Stimulated activated naive CD8-positive, alpha-beta T cell treated with anti-CD3 and anti-CD28 coated beads, Interleukin-15, Interleukin-2, amounts not matched to agents 100 ng/mL and 50 ng/mL, for 24 hours (primary cell): ENCODE results near the gene RHOU.
A peak's percentile ranks its signal among the peaks of the same experiment; 100 is the strongest.

Source experiments
- H3K27ac Mint-ChIP-seq: one replicate; pipeline ENCODE4 v1.8.0; 2021; ENCODE audit warnings: mild to moderate bottlenecking, mixed read lengths
- H3K27me3 Mint-ChIP-seq: one replicate; pipeline ENCODE4 v1.8.0; 2021; ENCODE audit warnings: mixed read lengths
- H3K36me3 Mint-ChIP-seq: one replicate; pipeline ENCODE4 v1.8.0; 2021; ENCODE audit warnings: low read depth, mixed read lengths
- H3K4me1 Mint-ChIP-seq: one replicate; pipeline ENCODE4 v1.8.0; 2021; ENCODE audit warnings: low read depth, mixed read lengths
- H3K4me3 Mint-ChIP-seq: one replicate; pipeline ENCODE4 v1.8.0; 2021; ENCODE audit warnings: mild to moderate bottlenecking, mixed read lengths
- H3K9me3 Mint-ChIP-seq: one replicate; pipeline ENCODE4 v1.8.0; 2021; ENCODE audit warnings: mixed read lengths

RHOU gene

DNA sequence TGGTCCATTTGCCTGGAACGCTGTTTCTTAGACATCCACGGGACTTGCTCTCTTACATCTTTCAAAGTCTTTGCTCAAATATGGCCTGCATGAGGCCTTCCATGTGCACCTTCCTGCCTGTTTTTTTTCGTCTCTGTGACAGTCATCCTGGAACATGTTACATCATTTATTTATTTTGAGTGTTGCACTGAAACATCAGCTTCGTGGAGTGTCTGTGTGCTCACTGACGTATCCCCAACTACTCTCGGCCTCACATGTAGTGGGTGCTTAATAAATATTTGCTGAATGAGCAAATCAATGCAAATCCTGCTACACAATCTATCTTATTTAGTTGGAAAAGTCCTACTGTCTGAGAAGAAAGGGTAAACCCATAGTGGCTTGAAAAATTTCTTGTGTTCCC lies 11.4 kb upstream of the RHOU start:
- Mint-ChIP-seq H3K9me3 (no peaks in the 10 kb centered on the region), H3K36me3 (no peaks in the 10 kb centered on the region), H3K4me1 (no peaks in the 10 kb centered on the region), H3K27me3 (peaks cover 13% of the 10 kb centered on the region), H3K4me3 (no peak overlapping the region), H3K27ac (no peak overlapping the region)

DNA sequence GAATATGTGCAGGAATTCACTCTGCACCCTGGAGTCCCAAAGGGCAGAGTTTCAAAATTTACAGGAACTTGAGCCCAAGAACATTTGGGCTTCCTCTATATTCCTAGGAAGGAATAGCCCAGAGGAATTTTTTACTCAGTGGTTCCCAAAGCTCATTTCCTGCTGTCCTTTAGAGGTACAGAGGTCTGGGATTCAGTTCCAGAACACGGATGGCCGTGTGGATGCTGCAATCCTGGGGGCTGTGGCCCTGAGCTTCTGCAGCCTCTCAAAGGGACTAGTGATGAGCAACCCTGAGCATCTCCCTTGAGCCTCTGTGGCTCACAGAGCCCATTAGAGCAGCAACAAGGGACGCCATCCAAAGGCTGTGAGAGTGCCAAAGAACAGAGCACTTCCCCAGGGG lies 10.1 kb upstream of the RHOU start:
- no peak overlapping the region for H3K4me3 Mint-ChIP-seq
- H3K27ac Mint-ChIP-seq: no peak overlapping the region
- no peaks in the 10 kb centered on the region for H3K4me1 Mint-ChIP-seq
- H3K9me3 Mint-ChIP-seq: no peaks in the 10 kb centered on the region
- peaks cover 13% of the 10 kb centered on the region for H3K27me3 Mint-ChIP-seq
- H3K36me3 Mint-ChIP-seq: no peaks in the 10 kb centered on the region

DNA sequence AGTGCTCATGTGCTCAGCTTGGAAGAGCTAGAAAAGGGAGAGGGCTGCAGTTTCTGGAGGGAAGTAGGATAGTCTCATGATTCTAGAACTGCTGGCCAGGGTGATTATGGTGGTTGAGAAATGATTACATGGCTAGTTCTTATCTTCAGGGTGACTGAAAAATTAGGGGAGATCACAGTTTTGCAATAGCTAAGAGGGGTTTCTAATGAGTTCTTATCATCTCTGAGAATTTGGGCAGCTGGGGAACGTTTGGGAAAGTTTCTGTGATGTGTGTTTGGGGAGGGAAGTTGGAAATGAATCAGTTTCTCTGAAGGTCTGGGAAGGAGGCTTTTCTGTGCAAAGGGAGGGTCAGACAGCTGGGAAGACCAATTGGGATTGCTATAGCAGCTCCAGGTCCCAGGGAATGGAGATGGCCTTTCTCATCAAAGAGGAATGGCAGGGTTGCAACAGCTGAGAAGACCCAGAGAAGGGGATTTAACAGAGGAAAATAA lies 7.6 kb upstream of the RHOU start:
- Mint-ChIP-seq H3K9me3 (no peaks in the 10 kb centered on the region), H3K4me1 (no peaks in the 10 kb centered on the region), H3K27ac (no peak overlapping the region), H3K27me3 (peaks cover 25% of the 10 kb centered on the region), H3K4me3 (no peak overlapping the region), H3K36me3 (no peaks in the 10 kb centered on the region)

DNA sequence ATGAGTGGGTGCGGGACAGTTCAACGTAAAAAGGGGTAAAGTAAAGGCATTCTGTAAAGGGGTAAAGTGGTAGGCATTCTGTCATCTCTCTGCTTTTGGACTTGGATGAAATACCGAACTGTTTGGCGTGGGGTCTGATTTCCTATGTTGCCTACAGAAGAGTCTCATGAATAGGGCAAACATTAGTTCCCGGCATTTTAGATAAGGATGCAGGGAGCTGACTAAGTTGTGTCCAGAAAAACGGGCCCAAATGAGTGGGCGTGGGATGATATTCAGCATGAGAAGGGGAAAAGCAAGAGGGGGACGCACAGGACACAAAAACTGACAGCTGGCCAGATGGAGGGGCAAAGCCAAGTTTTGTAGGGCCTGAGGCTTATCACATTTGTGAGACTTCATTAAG lies 2.9 kb upstream of the RHOU start:
- Mint-ChIP-seq H3K9me3 (no peaks in the 10 kb centered on the region), H3K4me1 (peaks cover 9% of the 10 kb centered on the region), H3K27ac (no peak overlapping the region), H3K27me3 (peaks cover 36% of the 10 kb centered on the region), H3K36me3 (no peaks in the 10 kb centered on the region), H3K4me3 (no peak overlapping the region)

DNA sequence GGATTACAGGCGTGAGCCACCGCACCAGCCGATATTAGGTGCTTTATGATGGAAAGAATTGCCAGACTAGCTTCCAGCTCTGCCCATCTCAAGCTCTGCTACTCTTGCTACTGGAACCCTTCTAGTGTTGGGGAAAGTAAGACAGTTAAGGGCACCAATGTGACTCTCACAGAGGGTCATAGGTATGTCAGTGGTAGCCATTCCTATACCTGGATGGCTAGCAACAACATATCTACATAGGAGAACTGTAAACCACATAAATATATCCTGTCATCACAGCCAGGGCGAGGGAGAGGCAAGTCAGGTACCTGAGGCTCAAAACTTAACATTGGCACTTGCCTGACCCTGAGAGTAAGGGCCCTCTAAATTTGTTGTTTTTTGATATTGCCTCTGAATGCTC lies 1.7 kb upstream of the RHOU start:
- Mint-ChIP-seq H3K9me3 (no peaks in the 10 kb centered on the region), H3K4me3 (no peak overlapping the region), H3K4me1 (peaks cover 9% of the 10 kb centered on the region), H3K27me3 (peaks cover 32% of the 10 kb centered on the region), H3K27ac (no peak overlapping the region), H3K36me3 (no peaks in the 10 kb centered on the region)

DNA sequence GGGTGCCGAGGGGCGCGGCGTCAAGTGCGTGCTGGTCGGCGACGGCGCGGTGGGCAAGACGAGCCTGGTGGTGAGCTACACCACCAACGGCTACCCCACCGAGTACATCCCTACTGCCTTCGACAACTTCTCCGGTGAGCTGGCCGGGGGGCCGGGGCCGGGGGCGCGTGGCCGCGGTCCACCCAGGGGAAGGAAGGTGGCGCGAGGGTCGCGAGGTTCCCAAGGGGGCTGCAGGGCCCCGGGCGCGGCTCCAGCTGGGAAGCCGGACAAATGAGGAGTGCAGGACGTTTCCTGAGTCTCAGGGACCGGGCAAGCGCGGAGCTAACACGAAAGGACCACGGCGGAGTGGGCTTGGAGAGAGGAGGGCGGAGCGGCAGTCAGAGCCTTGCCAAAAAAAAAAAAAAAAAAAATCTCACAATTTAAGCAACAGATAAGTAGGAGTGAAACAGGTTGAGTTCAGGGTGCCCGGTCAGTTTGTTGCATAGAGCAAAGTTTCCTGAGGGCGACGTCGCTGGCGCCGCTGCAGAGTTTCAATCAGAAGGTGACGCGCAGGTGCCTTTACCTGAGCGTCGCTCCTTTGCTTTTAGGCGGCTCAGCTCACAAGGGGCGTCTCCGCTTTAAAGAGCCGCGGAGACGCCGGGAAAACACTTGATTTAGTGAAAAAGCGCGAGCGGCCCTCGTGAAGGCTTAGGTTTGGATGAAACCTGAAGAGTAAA lies 750 bp downstream of the RHOU start:
- H3K27ac Mint-ChIP-seq: no peak overlapping the region
- H3K27me3 Mint-ChIP-seq: peaks cover 32% of the 10 kb centered on the region
- H3K4me1 Mint-ChIP-seq: peaks cover 9% of the 10 kb centered on the region
- H3K4me3 Mint-ChIP-seq: peak overlapping the region; percentile 70
- H3K9me3 Mint-ChIP-seq: no peaks in the 10 kb centered on the region
- no peaks in the 10 kb centered on the region for H3K36me3 Mint-ChIP-seq

DNA sequence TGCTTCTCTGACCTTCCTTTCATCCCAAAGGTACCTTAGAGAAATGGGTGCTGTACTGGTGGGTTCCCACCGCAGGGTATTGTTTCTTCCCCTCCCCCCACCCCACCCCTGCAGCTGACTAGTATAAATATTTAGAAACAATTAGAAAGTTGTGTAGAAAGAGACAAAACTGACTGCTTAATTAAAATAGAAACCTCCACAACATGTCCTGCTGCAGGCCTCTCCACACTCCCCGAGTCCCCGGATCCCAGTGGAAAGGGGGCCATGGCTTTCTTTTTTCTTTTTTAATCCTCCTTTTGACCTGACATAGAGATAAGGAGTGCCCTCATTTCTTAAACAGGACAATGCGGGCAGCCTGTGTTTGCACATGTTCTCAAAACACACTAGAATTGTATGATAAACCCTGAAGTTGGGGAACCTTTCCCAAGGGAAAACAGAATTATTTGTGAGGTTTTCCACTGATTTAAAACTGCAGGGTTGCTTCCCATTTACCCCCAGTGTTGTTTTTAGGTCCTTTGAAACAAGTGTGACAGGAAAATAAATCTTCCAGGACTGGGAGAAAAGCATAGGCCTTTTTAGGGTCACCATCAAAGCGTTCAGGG lies 1.7 kb downstream of the RHOU start:
- Mint-ChIP-seq H3K9me3 (no peaks in the 10 kb centered on the region), H3K27ac (no peak overlapping the region), H3K36me3 (no peaks in the 10 kb centered on the region), H3K4me3 (no peak overlapping the region), H3K4me1 (peaks cover 9% of the 10 kb centered on the region), H3K27me3 (peaks cover 27% of the 10 kb centered on the region)

DNA sequence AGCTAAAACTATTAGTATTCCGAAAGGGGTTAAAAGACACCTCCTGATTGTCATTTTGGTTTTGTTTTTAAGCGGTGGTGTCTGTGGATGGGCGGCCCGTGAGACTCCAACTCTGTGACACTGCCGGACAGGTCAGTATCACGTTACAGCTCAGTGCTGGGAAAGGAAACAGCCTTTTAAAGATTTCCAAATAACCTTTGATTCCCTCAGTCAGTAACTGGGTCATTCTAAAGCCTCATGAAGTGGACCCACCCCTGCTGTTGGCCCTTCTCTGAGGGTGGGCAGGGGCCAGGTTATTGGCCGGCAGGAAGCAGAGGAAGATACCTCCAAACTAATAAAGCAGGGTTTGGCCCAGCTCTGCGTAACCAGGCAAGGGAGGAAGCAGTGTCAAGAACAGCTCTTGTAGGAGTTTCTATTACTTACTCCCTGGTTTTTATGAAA lies 2.3 kb downstream of the RHOU start:
- Mint-ChIP-seq H3K4me3 (no peak overlapping the region), H3K36me3 (no peaks in the 10 kb centered on the region), H3K27ac (no peak overlapping the region), H3K27me3 (peaks cover 20% of the 10 kb centered on the region), H3K4me1 (peaks cover 9% of the 10 kb centered on the region), H3K9me3 (no peaks in the 10 kb centered on the region)

DNA sequence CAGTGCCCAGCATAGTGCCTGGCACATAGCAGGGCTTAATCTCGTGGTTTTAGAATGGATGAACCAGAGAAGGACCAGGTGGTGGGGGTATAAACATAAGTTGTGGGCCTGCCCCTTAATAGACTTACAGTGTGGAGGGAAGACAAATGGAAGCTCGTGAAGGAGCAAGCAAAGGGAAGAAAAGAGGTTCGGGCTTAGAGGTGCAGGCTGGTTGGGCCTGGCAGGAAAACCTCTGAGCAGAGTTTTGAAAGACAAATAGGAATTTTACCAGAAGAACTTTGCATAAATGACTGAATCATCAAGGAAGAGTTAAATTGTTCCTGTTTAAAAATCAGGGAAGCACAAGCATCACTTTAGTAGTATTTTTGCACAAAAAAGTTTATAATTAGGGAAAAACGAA lies 4.5 kb downstream of the RHOU start:
- H3K4me3 Mint-ChIP-seq: no peak overlapping the region
- no peak overlapping the region for H3K27ac Mint-ChIP-seq
- H3K9me3 Mint-ChIP-seq: no peaks in the 10 kb centered on the region
- H3K4me1 Mint-ChIP-seq: peaks cover 4% of the 10 kb centered on the region
- H3K27me3 Mint-ChIP-seq: peaks cover 6% of the 10 kb centered on the region
- no peaks in the 10 kb centered on the region for H3K36me3 Mint-ChIP-seq

DNA sequence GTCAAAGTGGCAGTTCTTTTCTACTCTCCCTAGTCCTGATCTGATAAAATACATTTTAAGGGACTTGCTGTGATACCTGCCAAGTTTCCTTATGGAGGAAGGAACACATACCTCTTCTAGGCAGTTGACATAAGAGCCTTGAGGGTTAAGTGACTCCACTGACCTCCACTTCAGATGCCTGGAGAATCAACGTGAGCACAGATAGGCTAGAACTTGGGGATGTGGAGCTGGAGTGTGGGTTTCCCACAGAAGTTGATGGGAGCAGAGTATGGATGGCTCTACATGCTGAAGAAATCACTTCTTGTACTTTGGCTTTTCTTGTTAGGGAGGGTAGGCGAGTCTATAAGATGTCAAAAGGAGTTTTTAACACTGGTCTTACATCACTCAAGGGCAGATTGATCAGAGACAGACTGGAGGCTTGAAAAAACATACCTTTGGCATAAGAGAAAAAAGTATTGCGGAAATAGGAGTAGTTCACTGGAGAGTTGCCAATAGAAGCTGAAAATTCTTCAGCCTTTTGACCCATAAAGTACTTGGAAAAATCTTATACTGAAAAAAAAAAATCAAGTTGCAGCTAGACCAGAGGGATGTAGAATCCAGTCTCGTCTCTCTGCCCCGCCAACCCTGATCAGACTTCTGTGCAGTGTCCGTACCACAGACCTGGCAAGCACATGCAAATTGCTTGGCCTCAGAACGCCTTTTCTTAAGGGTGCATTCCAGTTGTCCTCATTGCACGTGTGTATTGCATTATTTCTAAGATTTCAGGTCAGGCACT lies 5.5 kb downstream of the RHOU start:
- no peak overlapping the region for H3K4me3 Mint-ChIP-seq
- H3K27ac Mint-ChIP-seq: no peak overlapping the region
- no peaks in the 10 kb centered on the region for H3K36me3 Mint-ChIP-seq
- no peaks in the 10 kb centered on the region for H3K9me3 Mint-ChIP-seq
- H3K27me3 Mint-ChIP-seq: peaks cover 6% of the 10 kb centered on the region
- H3K4me1 Mint-ChIP-seq: peaks cover 4% of the 10 kb centered on the region

DNA sequence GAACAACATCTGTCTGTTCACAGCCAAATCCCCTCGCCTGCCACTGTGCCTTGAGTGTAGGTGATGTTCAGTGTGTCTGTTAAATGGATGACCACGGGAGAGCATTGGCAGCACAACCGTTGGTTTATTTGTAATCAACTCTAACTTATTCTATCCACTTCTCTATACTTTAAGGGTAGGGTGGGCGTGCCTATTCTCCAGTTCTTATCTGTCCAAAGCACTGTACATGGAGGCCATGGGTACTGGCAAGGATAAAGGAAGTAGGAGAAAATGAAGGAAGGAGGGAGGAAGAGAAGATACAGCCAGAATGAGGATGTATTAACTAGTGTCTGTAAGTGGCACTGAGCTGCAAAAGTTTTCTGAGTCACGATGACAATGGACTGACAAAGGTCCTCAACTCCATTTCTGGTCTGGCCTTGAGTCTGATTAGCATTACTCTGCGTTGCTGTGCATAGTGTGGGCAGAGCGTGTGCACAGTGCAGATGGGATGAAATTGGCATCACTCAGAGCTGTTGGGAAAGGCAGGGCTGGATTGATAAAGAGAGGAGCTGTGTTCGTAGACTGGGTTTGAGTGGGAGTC lies 7.1 kb downstream of the RHOU start:
- Mint-ChIP-seq H3K36me3 (no peaks in the 10 kb centered on the region), H3K27ac (no peak overlapping the region), H3K4me1 (no peaks in the 10 kb centered on the region), H3K27me3 (no peaks in the 10 kb centered on the region), H3K9me3 (no peaks in the 10 kb centered on the region), H3K4me3 (no peak overlapping the region)

DNA sequence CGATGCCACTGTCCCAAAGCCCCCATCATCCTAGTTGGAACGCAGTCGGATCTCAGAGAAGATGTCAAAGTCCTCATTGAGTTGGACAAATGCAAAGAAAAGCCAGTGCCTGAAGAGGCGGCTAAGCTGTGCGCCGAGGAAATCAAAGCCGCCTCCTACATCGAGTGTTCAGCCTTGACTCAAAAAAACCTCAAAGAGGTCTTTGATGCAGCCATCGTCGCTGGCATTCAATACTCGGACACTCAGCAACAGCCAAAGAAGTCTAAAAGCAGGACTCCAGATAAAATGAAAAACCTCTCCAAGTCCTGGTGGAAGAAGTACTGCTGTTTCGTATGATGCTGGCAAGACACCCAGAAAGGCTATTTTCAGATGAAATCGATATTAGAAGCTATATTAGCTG lies 8.1 kb downstream of the RHOU start:
- H3K4me1 Mint-ChIP-seq: no peaks in the 10 kb centered on the region
- no peaks in the 10 kb centered on the region for H3K9me3 Mint-ChIP-seq
- no peak overlapping the region for H3K27ac Mint-ChIP-seq
- no peaks in the 10 kb centered on the region for H3K36me3 Mint-ChIP-seq
- H3K4me3 Mint-ChIP-seq: no peak overlapping the region
- no peaks in the 10 kb centered on the region for H3K27me3 Mint-ChIP-seq

DNA sequence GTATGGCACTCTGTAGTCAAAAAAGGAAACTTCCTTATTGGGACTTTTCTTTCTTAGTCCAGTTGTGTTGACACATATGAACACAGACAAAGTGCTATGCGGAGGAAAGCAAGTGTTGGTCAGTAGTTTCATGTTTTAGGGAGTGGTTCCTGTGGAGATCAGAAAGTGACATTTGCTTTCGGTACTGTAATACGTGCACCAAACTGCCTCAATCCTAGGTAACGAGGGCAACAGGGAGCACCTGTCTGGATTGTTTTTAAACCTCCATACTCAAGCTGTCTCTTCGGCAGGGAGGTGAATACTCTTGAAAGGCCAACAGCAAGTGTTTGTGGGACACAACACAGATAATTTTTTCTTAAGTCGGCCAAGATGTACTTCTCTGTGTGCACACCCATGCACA lies 9.1 kb downstream of the RHOU start:
- no peaks in the 10 kb centered on the region for H3K9me3 Mint-ChIP-seq
- no peak overlapping the region for H3K27ac Mint-ChIP-seq
- H3K4me1 Mint-ChIP-seq: peaks cover 4% of the 10 kb centered on the region
- H3K27me3 Mint-ChIP-seq: peaks cover 5% of the 10 kb centered on the region
- H3K36me3 Mint-ChIP-seq: no peaks in the 10 kb centered on the region
- H3K4me3 Mint-ChIP-seq: no peak overlapping the region

DNA sequence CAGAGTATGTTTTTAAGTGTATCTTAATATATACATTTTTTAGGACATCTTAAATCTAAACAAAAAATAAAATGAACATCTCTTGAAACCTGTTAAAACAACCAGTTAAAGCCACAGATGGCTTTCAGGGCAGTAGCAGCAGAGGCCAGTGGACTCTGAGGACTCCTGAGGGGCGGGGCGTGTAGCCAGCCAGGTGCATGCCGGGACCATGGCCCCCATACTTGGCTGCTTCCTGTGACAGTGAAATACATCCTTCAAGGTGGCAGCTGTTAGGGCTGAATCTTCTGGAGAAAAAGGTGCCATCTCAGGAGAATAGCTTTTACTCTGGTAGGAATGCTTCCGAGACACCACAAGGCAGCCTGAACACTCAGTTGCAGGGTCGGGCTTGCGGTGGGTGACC lies 9.6 kb downstream of the RHOU start:
- no peaks in the 10 kb centered on the region for H3K36me3 Mint-ChIP-seq
- H3K27me3 Mint-ChIP-seq: peaks cover 5% of the 10 kb centered on the region
- no peak overlapping the region for H3K27ac Mint-ChIP-seq
- no peak overlapping the region for H3K4me3 Mint-ChIP-seq
- peaks cover 4% of the 10 kb centered on the region for H3K4me1 Mint-ChIP-seq
- H3K9me3 Mint-ChIP-seq: no peaks in the 10 kb centered on the region

DNA sequence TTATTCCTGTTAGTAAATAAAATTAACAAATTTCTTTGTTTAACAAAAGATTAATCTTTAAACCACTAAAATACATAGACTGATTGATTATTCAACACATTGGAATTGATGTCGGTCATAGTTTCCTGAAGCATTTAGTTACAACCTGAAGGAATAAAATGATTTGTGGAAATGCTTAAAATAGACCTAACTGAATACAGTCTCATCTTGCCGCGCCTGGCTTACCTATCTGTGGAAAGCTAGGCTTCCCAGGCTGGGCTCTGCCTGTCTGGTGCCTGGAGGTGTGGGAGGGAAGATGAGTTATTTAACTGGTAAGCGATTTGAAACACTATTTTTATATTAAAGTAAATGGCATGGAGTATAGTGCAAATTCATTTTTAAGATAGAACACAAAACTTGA lies 10.2 kb downstream of the RHOU start:
- peaks cover 5% of the 10 kb centered on the region for H3K27me3 Mint-ChIP-seq
- no peaks in the 10 kb centered on the region for H3K9me3 Mint-ChIP-seq
- H3K4me3 Mint-ChIP-seq: no peak overlapping the region
- peaks cover 4% of the 10 kb centered on the region for H3K4me1 Mint-ChIP-seq
- no peaks in the 10 kb centered on the region for H3K36me3 Mint-ChIP-seq
- no peak overlapping the region for H3K27ac Mint-ChIP-seq
